Sigmoid colon (tissue), 4 donors: ENCODE data around the gene GALR1.

Experiments
- EP300 ChIP-seq, 4 donors: sonication (generic); formaldehyde crosslinking; IDR thresholded peaks; one replicate each; pipeline ENCODE4 v1.6.1; 2017; ENCODE audit warnings: antibody characterized with exemption in 4 of 4
- TF ChIP-seq, protein P1 (sequence below), 4 experiments: fragments of 450-650 bp in 3 of 4; fragments of 200-600 bp in 1 of 4; IDR thresholded peaks; one replicate each; pipeline ENCODE4 v1.5.1; 2016 to 2019; ENCODE audit warnings: antibody characterized with exemption in 4 of 4, mild to moderate bottlenecking in 3 of 4, moderate library complexity in 2 of 4

GRCh38 chr18:77208964-77209363 is 40.7 kb upstream of the GALR1 start:
- TF ChIP-seq, protein P1, sequence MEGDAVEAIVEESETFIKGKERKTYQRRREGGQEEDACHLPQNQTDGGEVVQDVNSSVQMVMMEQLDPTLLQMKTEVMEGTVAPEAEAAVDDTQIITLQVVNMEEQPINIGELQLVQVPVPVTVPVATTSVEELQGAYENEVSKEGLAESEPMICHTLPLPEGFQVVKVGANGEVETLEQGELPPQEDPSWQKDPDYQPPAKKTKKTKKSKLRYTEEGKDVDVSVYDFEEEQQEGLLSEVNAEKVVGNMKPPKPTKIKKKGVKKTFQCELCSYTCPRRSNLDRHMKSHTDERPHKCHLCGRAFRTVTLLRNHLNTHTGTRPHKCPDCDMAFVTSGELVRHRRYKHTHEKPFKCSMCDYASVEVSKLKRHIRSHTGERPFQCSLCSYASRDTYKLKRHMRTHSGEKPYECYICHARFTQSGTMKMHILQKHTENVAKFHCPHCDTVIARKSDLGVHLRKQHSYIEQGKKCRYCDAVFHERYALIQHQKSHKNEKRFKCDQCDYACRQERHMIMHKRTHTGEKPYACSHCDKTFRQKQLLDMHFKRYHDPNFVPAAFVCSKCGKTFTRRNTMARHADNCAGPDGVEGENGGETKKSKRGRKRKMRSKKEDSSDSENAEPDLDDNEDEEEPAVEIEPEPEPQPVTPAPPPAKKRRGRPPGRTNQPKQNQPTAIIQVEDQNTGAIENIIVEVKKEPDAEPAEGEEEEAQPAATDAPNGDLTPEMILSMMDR (IDR thresholded peaks at IDR 0.05), result no peak
- TF ChIP-seq EP300 (IDR thresholded peaks at IDR 0.05), result no peak
